Diencephalon (tissue), 1 donor: ENCODE results near the gene CLIP2. TPM values are rescaled to one million over a fixed set of nuclear protein-coding genes. Genes with fewer than 3 reads are reported as not detected.

Experiments
- total RNA-seq: library from RNA; depleted of rRNA; stranded (reverse); fragments of >200 nt; gene quantifications from one replicate; pipeline ENCODE4 v1.2.3, GENCODE V29; 2014

CLIP2 gene
- 115 TPM for total RNA-seq

GRCh38 chr7:74289018-74289658 lies at the start of gene CLIP2:
TSS of gene CLIP2 (plus strand) at chr7:74289407. CDS start at chr7:74317547, 28,140 bp downstream.

GRCh38 chr7:74254129-74254857 lies 34.9 kb upstream of the CLIP2 start, which contains the start of gene RFC2:
TSS of gene RFC2 (minus strand) at chr7:74254399. CDS start at chr7:74254383, 16 bp downstream.

GRCh38 chr7:74453322-74454011 lies 164.3 kb downstream of the CLIP2 start, which contains the start of gene GTF2IRD1:
TSS of gene GTF2IRD1 (plus strand) at chr7:74453906. CDS start at chr7:74508081, 54,175 bp downstream.

Other genes starting within 250 kb of the CLIP2 start
- gene LIMK1, start 205.6 kb upstream of the CLIP2 start, total RNA-seq = 30.4 TPM
- 177 TPM for gene EIF4H, start 115.1 kb upstream of the CLIP2 start, total RNA-seq
- 5.3 TPM for gene LAT2, start 79.4 kb upstream of the CLIP2 start, total RNA-seq
- 27.7 TPM for gene RFC2, start 35.0 kb upstream of the CLIP2 start, total RNA-seq
- 17.5 TPM for gene GTF2IRD1, start 164.5 kb downstream of the CLIP2 start, total RNA-seq